ENCODE results near the gene SLC44A4.

The SLC44A4 gene

DNA sequence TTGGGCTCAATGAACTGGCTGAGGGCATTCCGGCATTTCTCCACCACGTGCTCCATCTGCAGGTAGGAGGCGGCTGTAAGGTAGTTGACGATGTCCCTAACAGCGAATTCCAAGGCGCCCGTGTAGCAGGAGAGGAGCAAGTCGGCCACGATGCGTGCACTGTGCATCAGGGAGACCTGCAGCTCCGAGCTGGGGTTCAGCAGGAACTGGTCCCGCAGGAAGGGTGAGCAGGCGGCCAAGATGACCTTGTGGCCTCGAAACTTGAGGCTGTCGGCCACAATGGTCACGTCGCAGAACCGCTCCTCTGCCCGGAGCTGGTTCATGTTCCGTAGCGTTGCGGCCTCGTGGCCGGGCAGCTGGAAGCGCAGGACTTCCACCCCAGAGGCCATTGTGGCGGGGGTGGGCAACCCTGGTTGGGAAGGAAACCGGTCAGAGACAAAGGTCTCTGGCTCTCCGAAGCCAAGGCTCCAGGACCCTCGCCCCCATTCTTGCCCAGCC, 22.2 kb upstream of the SLC44A4 start:
- DNase-seq: no peak

DNA sequence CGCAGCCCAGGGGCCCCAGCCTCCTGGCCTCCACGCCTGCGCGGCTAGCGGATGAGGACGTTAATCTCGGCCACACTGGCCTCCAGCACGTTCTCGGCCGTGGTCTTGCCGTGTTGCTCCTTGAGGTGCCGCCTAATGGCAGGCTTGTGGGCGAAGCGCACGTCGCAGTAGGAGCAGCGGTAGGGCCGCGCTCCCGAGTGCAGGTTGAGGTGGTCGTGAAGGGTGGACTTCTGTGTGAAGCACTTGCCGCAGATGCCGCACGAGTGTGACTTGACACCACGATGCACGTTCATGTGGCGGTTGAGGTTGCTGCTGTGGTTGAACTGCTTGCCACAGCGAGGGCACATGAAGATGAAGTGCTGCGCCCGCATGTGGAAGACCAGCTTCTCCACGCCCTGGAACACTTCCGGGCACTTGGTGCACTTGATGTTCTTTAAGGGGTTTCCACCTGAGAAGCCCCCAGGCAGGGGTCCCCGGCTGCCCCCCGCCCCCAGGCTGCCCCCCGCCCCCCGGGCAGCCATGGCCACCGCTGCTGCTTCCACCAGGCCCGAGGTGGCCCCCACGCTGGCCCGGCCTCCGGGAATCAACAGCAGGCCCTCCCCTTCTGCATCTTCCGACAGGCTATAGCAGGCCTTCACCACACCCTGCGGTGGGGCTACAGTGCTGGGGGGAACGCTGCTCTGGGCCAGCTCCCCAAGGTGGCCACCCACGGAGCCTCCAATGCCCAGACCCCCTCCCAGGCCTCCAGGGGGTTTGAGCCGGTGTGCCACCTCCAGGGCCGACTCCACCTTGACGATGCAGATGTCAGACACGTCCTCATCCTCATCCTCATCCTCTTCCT, 21.3 kb upstream of the SLC44A4 start:
- no peak for DNase-seq

DNA sequence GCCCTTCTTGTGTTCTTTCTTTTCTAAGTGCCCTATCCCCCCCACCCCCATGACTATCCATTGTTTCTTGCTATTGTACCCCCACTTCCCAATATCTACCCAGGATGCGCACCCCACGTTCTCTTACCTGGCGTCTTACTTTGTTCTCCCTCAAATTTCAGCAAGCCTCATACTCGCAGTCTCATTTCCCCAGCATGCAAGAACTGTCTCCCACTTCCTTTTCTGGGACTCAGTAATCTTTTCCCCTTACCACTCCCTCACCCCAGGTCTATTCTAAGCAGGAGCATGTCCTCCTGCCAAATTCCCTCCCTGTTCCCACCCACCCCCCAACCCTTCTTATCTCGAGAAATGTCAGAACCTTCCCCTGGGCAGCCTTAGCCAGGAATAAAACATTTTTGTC, 20.4 kb upstream of the SLC44A4 start:
- DNase-seq: no peak

DNA sequence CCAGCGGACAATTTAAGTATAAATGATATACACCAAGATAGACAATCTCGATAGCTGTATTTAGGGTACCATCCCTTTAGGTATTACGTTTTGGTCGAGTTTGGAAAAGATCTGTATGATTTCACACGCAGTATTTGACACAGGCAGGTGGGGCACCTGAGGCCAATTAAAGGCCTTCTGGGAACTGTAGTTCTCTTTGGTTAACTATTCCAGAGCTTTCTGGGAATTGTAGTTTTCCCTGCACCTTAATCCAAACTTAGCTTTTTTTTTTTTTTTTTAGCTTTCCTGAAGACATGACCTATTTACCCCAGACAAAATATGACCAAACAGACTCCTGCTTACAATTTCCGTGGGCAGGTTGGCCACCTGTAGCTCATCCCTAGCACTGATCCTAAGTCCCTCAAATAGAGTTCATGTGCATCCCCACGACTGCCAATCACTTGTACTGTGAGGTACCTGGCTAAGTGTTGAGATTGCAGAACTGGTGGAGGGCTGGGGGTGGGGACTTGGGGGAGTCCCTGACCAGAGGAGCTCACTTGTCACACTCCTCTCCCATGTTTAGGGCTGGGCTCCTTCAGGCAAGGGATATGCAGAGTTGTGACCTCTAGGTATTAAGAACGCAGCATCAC, 19.7 kb upstream of the SLC44A4 start:
- no peak for DNase-seq

DNA sequence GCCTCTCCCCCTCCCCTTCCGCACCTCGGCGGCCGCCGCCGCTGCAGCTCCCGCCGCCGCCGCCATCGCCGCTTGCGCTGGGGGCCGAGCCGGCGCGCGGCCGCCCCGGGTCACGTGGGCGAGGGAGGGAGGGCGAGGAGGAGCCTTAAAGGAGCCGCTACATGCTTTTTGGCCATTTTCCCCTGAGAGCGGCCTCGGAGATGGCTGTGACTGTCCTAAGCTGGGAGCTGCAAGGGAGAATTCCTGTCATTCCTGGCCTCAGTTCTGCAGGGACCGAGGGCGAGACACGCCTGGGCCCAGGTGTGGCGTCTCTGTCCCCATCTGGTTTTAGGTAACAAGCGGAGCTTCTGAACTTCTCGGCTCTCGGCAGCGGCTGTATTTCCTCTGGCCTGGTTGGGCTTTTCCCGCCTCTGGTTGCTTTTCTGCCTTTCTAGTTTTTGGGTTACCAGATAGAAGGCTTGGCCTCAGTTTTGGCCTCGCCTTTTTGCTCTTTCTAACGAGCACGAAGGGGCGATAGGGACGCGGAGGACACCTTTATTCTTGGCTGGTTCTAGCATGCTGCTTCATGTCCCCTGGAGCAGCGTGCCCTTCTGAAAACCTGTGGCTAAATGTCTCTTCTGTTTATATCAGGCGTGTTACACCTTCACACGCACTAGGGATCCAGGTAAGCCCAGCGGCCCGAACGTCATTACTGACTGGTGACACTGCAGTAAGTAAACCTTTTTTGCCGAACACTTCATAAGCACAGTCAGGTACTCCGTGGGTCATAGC, 19.0 kb upstream of the SLC44A4 start, which contains the start of gene EHMT2:
Gene EHMT2, minus strand, starts transcription at position 87 of the 771 bp plus-strand sequence. Its CDS starts 21 bp downstream, at position 66.
- DNase-seq: peak; percentile 73 to 87

DNA sequence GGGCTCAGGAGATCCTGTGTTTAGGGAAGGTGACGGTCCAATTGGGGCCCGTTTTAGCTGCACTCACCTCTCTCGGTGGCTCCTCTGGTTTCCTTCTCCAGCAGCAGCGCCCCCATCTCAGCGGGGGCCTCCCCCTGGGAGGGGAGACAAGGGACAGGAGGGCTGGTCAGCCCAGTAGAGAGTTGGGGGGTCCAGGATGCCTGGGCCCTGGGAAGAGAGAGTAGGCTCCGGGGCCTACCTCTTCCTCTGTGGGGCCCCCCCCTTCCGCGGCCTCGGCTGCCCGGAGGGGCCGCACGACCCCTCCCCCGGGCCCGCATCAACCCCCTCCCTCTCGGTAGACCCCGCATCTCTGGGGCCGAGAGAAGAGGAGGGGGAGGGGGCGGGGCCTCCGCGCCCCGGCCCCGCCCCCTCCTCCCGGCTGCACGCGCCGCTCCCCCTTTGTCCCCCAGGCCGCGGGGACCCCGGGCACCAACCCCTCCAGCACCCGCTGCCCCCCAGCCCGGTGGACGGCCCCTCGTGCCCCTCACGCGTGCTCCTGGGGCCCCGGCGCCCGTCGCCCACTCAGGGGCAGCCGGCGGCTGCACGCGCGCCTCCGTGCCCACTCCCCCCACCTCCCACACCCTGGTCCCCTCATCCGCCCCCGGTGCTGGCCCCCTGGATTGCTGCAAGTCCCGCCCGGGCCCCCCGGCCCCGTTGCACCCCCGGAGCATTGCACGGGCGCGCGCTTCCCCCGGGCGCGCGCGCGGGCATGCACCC, 18.2 kb upstream of the SLC44A4 start:
- DNase-seq: no peak

DNA sequence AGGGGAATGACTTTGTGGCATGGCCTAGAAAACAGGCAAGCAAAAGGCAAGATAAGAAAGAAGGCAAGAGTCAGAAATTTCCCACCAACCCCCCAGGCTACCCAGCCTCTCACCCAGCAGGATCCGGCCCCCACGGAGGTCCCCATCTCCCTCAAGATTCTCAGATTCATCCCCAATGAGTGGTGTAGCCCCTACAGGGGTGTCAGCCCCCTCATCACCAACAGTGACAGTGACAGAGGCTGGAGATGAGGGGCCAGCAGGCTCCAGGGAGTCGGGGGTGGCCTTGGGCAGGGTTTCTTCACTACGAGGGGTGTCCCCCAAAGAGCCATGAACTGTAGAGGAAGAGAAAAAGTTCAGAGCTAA, 17.7 kb upstream of the SLC44A4 start:
- no peak for DNase-seq

DNA sequence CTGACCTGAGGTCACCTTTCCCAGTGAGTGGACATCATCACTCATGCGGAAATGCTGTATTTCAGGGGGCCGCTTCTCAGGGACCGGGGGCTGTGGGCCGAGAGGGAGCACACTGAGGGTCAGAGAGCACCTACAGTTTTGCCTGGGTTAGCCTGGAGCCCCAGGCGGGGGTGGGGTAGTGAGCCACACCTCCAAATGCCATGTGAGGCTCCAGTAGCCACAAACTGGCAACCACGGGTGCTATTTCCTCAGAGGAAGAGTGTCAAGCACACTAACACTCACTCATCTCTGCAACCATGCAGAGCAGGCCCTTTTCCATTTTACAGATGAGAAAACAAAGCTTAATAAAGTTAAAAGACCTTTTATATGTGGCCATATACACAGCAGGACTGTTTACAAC, 14.0 kb upstream of the SLC44A4 start:
- no peak for DNase-seq

DNA sequence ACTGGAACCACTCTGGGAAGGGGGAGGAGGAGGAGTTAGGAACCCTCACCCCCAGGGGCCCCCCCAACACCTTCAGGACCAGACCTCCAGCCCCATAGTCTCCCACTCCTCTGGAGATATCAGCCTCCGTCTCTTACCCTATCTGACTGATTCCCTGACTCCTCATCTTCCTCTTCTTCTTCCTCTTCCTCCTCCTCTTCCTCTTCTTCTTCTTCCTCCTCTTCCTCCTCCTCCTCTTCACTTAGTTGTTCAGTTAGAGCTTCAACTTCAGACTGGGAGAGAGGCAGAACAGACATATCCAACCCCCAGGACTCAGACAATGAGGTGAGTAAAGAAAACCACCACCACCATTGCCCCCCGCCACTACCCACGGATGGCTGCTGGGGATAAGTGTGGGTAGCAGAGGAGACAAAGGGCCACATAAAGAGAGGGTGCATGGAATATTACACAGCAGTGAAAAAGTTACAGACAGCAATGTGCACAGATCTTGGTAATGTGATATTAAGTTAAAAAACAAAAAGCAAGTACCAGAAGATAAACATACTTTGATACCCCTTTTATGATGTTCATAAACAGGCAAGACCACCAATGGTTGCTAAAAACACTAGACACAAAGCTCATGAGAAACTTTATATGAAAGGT, 10.7 kb upstream of the SLC44A4 start:
- DNase-seq: no peak

DNA sequence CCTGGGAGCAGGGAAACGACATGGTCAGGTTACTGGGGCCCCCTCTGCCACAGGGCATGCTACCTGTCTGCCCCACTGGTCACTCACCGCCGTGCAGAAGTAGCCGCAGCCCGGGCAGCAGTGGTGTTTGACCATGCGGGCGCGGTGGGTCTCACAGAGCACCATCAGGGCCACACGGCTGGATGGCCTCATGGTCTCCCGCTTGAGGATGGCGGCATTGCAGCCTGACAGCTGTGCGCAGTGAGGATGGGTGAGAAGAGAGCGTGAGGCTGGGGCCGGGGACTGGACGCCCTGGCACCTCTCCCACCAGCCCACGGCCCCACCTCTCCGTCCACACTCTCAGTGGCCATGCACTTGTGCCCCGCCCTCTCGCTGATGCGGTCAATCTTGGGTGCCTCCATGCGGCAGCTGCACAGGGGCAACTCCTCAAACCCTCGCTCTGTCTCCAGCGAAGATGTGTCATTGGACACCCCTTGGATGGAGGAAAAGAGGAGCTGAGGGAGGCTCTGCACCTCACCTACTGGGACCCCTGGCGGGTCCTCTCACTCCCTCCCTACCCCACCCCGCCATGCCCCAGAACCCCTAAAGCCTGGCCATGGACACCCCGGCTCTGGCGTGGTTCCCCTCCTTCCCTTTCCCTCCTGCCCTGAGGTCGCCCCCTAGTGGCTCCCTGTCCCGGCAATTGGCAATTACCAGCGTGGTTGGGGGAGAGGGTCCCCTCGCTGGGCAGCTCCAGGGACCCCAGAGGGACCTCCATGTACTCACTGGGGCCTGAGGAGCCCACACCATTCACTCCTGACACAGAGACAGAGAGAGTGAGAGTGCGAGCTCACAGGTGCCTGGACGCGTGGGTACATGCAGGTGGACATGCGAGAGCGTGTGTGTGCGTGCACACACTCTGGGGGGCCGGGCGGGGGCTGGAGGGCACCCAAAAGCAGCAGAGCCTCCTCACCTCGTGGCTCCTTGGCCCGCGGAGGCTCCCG, 9.8 kb upstream of the SLC44A4 start:
- DNase-seq: peak in 1 of 2 donors; percentile 36

DNA sequence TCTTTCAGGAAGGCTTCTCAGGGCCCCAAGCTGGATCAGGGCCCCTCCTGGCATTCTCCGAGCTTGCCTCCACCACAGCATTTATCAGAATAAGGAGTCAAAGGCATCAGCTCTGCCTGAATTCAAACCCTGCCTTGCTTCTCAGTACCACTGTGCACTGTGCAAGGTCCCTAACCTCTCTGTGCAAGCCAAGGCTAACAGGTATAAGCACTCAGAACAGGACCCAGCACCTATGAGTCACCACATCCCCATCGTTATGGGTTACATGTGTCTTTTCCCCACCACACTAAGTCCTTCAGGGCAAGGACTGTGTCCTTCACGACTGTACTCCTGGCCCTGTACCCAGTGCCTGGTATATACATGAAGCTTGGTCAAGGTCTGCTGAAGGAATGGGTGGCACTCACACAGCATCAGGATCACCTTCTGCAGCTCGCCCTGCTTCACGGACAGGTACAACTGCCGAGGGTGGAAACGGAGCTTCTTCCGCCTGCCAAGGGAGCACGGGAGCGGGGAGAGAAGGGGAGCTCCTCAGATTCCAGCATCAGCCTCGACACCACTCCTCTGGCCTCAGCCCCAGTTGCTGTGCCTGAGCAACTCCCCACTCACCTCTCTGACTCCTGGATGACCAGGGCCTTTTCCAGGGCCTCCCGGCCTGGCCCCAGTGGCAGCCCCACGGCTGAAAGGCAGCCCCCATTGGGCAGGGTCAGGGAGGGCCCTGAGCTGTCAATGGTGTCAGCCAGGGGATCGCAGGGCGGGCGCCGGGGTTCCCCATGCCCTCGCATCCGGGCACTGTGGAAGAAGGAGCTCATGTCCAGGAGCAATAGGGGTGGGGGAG, 8.6 kb upstream of the SLC44A4 start:
- DNase-seq: no peak

DNA sequence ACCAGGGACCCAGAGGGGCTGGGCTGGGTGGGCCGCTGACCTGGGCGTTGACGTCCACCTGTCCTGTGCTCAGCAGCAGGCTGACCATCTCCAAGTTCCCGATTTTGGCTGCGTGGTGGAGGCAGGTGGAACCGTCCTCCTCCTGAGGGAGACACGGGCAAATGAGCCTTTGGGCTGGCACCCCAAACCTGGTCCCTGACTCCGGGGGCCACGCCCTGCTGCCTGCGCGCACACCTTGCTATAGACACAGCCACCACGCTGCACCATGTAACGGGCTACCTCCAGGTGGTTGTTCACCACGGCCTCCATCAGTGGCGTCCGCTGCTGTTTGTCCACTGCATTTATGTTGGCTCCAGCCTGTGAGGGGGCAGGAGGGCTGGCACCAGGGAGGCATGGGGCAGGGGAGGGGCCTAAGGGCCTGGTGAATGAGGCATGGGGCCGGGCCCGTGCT, 7.8 kb upstream of the SLC44A4 start:
- no peak for DNase-seq

DNA sequence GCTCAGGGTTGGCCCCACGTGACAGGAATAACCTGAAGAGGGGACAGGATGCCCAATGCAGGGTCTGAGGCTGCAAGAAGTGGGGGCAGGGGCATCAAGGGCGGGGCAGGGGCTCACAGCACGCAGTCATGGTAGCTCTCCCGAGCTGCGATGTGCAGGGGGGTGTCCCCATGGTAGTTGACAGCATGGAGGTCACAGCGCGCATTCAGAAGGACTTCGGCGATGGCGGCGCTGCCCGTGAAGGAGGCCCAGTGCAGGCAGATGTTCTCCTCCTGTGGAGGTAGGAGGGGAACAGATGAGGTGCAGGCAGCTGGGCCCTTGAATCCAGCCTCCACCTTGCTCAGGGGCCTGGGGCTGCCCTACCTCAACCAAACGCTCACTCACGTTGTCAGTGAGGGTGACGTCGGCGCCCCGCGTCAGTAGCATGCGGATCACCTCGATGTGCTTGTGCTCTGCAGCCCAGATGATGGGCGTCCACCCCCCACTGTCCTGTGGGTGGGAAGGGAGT, 5.8 kb upstream of the SLC44A4 start:
- no peak for DNase-seq

DNA sequence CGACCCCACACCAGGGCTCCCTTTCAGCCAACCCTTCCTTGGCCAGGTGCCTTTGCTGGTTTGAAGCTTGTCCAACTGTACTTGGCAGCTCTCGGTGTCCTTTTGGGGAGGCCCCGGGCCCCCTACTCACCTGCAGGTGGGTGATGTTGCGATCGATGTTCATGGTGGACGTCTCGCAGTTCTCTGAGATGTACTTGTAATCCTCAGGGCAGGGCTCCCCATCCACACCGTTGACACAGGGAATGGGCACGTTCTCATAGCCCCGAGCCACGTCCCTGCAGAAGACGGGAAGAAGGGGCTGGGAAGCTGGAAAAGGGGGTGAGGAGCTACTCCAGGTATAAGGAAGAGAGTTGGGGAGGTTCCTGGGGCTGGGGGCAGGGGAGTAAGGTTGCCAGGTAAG, 4.9 kb upstream of the SLC44A4 start:
- no peak for DNase-seq

DNA sequence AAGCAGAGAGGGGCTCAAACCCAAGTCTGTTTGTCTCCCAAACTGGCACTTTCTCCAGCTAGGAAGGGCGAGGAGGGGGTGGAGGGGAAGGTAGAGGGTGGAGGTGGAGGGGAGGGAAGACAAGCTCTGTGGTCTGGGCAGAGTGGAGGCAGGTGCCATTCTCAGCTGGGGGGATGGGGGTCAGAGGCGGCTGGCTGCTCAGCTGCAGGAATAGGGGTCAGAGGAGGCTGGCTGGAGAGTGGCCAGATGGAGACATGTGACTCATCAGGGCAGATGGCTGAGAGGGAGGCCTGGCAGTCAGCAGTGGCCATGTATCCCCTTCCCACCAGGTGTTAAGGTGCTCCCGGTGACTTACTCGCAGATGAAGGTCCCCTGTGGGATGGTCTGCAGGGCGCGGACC, 3.5 kb upstream of the SLC44A4 start:
- DNase-seq: no peak

DNA sequence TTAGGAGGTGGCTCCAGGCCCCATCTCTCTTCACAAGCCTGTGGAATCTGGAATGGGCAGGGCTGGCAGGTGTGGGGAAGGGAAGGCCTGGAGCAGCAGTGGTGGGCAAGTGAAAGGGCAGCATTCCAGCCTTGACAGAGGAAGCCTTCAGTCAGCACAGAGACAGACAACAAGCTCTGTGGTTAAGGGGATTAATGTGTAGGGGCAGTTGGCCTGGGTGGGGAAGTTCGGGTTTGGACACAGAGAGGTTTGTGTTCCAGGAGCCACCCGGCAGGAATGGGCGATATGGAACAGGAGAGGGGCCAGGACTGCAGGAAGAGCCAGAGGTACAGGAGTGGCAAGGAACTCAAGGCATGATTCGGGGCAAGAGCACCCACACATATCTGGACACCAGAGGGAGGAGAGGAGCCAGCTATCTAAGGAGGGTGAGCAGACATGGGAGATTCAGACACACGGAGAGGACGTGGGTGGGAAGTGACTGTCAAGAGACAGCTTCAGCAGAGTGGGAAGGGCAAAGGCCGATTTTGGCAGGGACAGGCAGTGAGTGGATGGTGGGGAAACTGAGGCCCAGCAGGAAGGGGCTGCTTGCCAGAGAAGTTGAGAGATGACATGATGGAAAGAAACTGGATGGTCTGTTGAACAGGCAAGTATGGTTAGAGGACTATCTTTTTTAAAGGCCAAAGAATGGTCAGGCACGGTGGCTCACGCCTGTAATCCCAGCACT, 2.5 kb upstream of the SLC44A4 start:
- peak in 1 of 2 donors; percentile 31 for DNase-seq

DNA sequence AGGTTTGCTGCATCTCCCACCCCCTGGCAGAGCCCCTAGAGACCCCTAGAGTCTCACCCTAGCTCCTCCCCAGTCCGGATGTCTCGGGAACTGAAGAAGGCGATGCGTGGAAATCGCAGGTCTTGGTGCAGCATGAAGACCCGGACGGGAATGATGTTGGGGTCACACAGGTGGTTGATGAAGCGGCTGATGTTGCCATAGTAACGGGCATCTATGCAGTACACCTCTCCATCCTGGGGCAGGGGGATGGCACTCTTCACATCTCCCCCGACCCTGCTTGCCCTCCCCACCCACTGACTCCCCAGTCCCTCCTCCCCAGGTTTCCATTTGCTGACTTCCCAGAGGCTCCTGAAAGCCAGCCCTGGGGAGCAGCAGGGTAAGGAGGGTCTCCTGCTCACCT, 1.8 kb upstream of the SLC44A4 start:
- no peak for DNase-seq

DNA sequence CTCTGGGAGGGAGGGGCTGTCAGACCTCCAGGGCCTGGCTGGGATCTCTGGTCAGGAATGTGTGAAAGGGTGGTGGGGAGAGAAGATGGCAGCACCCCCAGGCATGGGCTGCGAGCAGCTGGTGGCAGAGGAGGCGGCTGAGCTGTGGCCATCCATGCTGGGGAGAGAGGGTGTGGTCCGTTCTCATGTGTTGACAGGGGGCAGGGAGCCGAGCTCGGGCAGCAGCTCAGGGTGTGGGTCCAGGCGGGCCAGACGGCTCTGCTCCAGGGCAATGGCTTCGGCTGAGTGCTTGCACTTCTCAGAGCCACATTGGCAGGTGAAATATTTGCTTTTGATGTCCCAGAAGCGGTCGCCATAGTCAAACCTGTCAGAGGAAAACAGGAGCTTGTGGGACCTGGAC, 1.1 kb upstream of the SLC44A4 start:
- DNase-seq: no peak

DNA sequence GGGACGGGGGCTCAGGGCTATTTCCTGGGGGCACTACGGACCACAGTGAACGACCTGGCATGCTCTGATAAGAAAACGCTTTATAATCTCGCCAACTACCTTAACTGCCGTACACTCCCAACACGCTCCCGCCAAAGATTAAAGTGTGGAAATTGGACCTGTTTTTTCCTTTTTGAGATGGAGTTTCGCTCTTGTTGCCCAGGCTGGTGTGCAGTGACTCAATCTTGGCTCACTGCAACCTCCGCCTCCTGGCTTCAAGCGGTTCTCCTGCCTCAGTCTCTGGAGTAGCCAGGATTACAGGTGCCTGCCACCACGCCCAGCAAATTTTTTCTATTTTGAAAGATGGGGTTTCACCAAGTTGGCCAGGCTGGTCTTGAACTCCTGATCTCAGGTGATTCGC, 346 bp upstream of the SLC44A4 start:
- no peak for DNase-seq

All from inflammatory macrophage treated with lipopolysaccharide for 1 hour (primary cell).